ENCODE results near the gene CD99L2. TPM values are rescaled to one million over a fixed set of nuclear protein-coding genes. Genes with fewer than 3 reads are reported as not detected.
A peak's percentile ranks its signal among the peaks of the same experiment; 100 is the strongest.

The CD99L2 gene
- total RNA-seq, 4 donors from 2014 or later, result 12.3 to 22.4 (median 16.5) TPM

- Histone ChIP-seq H3K9me3 (no peaks in the 10 kb centered on the region), H3K27me3 (no peaks in the 10 kb centered on the region), H3K4me3 (no peak overlapping the region), H3K27ac (peak overlapping the region in 2 of 4 donors; percentile 1 to 24), H3K36me3 (no peaks in the 10 kb centered on the region), H3K4me1 (peaks cover 0 to 6% (median 3%) of the 10 kb centered on the region in 4 donors)
- intact Hi-C loops (cut with DNase I; ENCODE audit: low total_unique reads), result no loop called here
- DNase-seq, result no peak
- 78% methylated on average over 7 of the region's 7 CpGs; no CpG with 5 or more reads in 1 of the 2 donors for WGBS, 2 donors (ENCODE audit: low coverage in 1 of 2)
- in situ Hi-C loops (cut with MboI; ENCODE audit: low pct_ligation_motif_present in 1 of 4, low pct_unique_long_range_greater_than_20kb in 1 of 4, low sequenced_read_pairs in 3 of 4), result no loop called here
- no peak for TF ChIP-seq POLR2A (IDR thresholded peaks at IDR 0.05)
- no peak for TF ChIP-seq CTCF (IDR thresholded peaks at IDR 0.05)
Observed at GRCh38 chrX:150870487-150871340, 27.8 kb downstream of the CD99L2 start.

DNA sequence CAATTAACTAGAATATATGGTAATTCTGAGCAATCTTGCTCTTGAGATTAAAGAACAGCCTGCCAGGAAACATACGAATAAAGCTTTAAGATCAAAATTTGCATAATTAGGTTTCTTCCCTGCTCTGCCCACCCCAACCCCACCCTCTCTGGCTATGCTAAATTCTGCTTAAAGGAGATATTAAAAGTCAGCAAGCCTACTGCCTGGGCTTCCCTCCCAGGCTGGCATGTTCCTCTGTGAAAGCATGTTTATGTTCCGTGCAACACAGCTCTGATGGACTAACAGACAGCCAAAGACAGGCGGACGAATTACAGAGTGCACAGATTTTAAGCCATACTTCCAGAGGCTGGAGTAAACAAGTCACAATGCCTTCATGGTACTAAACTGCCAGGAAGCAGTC is 28.4 kb downstream of the CD99L2 start:
- no peaks in the 10 kb centered on the region for H3K9me3 ChIP-seq
- no peak for DNase-seq
- TF ChIP-seq POLR2AphosphoS5 (IDR thresholded peaks at IDR 0.05) (no peak), EP300 (IDR thresholded peaks at IDR 0.05; ENCODE audit: low read depth) (no peak), POLR2A (IDR thresholded peaks at IDR 0.05) (no peak), CTCF (IDR thresholded peaks at IDR 0.05) (no peak)
- in situ Hi-C loops (cut with MboI; ENCODE audit: low pct_ligation_motif_present in 1 of 4, low pct_unique_long_range_greater_than_20kb in 1 of 4, low sequenced_read_pairs in 3 of 4), result no loop called here
- H3K4me1 ChIP-seq, result peaks cover 0 to 6% (median 3%) of the 10 kb centered on the region in 4 donors
- intact Hi-C loops (cut with DNase I; ENCODE audit: low total_unique reads), result no loop called here
- H3K36me3 ChIP-seq, result no peaks in the 10 kb centered on the region
- H3K4me3 ChIP-seq, result no peak overlapping the region
- no peaks in the 10 kb centered on the region for H3K27me3 ChIP-seq
- H3K27ac ChIP-seq, result peak overlapping the region in 2 of 4 donors; percentile 1 to 24
- 40 to 63% methylated on average over 1 to 4 of the region's 4 CpGs for WGBS, 2 donors (ENCODE audit: low coverage in 1 of 2)

DNA sequence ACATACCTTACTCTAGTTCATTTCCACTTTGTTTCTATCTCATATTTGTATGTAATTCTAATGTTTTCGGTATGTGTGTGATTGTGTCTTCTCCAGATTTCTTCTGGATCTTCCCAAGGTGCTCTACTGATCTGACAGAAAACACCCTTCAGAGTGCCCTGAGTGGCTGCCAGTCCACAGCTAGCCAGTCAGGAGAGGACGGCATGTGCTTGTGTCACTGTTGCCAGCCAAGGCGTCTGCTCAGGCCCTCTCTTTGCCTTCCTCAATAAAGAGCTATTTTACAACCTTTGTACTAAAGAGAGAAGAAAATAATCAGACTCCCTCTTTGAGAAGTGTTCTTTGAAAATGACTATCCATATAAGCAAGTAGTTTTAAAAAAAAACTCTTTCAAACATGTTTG is 29.0 kb downstream of the CD99L2 start:
- Histone ChIP-seq H3K36me3 (no peaks in the 10 kb centered on the region), H3K4me3 (no peak overlapping the region), H3K4me1 (peaks cover 0 to 6% (median 3%) of the 10 kb centered on the region in 4 donors), H3K27ac (peak overlapping the region in 1 of 4 donors; percentile 24), H3K27me3 (no peaks in the 10 kb centered on the region), H3K9me3 (no peaks in the 10 kb centered on the region)
- in situ Hi-C loops (cut with MboI; ENCODE audit: low pct_ligation_motif_present in 1 of 4, low pct_unique_long_range_greater_than_20kb in 1 of 4, low sequenced_read_pairs in 3 of 4), result no loop called here
- intact Hi-C loops (cut with DNase I; ENCODE audit: low total_unique reads), result no loop called here
- WGBS, 2 donors (ENCODE audit: low coverage in 1 of 2), result 58% methylated on average over 3 of the region's 3 CpGs; no CpG with 5 or more reads in 1 of the 2 donors
- peak; percentile 34 for DNase-seq
- TF ChIP-seq EP300 (IDR thresholded peaks at IDR 0.05; ENCODE audit: low read depth) (no peak), CTCF (IDR thresholded peaks at IDR 0.05) (no peak), POLR2A (IDR thresholded peaks at IDR 0.05) (no peak), POLR2AphosphoS5 (IDR thresholded peaks at IDR 0.05) (no peak)

- DNase-seq, result no peak
- 49 to 69% methylated on average over 2 of the region's 2 CpGs for WGBS, 2 donors (ENCODE audit: low coverage in 1 of 2)
- no peak for TF ChIP-seq CTCF (IDR thresholded peaks at IDR 0.05)
- TF ChIP-seq POLR2AphosphoS5 (IDR thresholded peaks at IDR 0.05), result no peak
- no peak for TF ChIP-seq POLR2A (IDR thresholded peaks at IDR 0.05)
- TF ChIP-seq EP300 (IDR thresholded peaks at IDR 0.05; ENCODE audit: low read depth), result no peak
- no peaks in the 10 kb centered on the region for H3K36me3 ChIP-seq
- no peak overlapping the region for H3K4me3 ChIP-seq
- peaks cover 0 to 6% (median 3%) of the 10 kb centered on the region in 4 donors for H3K4me1 ChIP-seq
- no peaks in the 10 kb centered on the region for H3K27me3 ChIP-seq
- H3K9me3 ChIP-seq, result no peaks in the 10 kb centered on the region
- in situ Hi-C loops (cut with MboI; ENCODE audit: low pct_ligation_motif_present in 1 of 4, low pct_unique_long_range_greater_than_20kb in 1 of 4, low sequenced_read_pairs in 3 of 4), result no loop called here
- intact Hi-C loops (cut with DNase I; ENCODE audit: low total_unique reads), result no loop called here
- H3K27ac ChIP-seq, result no peak overlapping the region
Observed at GRCh38 chrX:150868625-150869024, 29.8 kb downstream of the CD99L2 start.
